ENCODE measurements around the gene NSMCE4A.
"Not testable (repeated sequence)": the region's sequence is repeated elsewhere in the genome, so short reads cannot be mapped to it uniquely, and the experiment has no call there.

Gene NSMCE4A, protein sequence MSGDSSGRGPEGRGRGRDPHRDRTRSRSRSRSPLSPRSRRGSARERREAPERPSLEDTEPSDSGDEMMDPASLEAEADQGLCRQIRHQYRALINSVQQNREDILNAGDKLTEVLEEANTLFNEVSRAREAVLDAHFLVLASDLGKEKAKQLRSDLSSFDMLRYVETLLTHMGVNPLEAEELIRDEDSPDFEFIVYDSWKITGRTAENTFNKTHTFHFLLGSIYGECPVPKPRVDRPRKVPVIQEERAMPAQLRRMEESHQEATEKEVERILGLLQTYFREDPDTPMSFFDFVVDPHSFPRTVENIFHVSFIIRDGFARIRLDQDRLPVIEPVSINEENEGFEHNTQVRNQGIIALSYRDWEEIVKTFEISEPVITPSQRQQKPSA

DNA sequence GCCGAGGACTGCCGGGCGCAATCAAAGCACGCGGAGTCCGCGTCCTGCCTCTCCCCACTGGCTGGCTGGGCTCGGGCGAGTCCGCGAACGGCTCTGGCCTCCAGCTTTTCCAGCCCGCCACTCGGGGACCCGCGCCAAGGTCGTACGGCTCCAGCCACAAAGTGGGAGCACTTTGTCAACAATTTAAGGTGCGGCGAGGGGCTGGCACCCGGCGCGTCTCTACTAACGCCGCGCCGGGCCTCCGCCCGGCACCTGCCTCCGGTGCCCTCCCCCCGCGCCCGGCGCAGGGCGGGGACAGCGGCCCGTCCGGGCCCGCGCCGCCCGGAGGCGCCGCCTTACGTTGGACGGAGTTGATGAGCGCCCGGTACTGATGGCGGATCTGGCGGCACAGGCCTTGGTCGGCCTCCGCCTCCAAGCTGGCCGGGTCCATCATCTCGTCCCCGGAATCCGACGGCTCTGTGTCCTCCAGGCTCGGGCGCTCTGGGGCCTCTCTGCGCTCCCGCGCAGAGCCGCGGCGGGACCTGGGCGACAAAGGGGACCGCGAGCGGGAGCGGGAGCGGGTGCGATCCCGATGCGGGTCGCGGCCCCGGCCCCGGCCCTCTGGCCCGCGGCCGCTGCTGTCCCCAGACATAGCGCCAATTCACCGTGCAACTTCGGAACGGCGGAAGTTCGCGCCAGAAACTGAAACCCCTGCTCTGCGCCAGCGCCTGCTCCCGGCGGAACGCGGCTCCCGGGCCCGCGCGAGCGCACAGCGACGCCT, at the start of gene NSMCE4A:
Gene NSMCE4A, minus strand, starts transcription at position 683 of the 760 bp plus-strand sequence. Its CDS starts 52 bp downstream, at position 631.
- ATAC-seq: peak; percentile 87 to 88

DNA sequence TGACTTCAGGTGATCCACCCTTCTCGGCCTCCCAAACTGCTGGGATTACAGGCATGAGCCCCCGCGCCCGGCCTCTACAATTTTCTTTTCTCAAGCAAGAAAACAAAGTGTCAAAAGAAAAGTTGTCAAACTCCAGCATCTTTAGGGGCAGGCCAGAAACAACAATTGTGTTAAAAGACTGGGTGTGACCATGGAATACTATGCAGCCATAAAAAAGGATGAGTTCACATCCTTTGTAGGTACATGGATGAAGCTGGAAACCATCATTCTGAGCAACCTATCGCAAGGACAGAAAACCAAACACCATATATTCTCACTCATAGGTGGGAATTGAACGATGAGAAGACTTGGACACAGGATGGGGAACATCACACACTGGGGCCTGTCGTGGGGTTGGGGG, 48.2 kb upstream of the NSMCE4A start:
- not testable (repeated sequence) for ATAC-seq

DNA sequence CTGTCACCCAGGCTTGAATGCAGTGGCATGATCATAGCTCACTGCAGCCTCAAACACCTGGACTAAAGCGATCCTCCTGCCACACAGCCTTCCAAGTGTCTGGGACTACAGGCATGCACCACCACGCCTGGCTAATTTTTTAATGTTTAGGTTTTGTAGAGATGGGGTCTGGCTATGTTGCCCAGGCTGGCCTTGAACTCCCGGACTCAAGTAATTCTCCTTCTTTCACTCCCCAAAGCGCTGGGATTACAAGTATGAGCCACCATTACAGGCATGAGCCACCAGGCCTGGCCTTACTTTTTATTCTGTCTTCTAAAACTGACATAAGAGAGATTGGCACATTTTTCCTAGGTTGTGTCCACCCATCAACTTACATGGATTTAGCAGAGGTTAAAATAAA, 47.3 kb upstream of the NSMCE4A start:
- ATAC-seq: no peak

DNA sequence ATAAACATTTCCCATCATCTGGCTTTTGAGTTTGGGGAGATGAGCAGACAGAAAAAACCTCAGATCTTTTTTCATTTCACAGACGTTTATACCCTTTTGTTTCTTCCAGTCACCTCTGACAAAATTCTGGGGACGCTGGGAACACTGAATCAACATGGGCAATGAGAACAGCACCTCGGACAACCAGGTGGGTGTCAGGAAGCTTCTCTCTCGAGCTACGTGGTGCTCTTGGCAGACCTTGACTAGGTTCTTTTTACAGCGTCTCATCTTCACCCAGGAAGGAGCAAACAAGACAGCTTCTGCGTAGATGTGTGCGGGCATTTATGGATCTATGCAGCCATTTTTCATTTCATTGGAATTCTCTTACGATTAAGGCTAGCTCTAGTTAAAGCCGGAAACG, 46.8 kb upstream of the NSMCE4A start:
- ATAC-seq: no peak

DNA sequence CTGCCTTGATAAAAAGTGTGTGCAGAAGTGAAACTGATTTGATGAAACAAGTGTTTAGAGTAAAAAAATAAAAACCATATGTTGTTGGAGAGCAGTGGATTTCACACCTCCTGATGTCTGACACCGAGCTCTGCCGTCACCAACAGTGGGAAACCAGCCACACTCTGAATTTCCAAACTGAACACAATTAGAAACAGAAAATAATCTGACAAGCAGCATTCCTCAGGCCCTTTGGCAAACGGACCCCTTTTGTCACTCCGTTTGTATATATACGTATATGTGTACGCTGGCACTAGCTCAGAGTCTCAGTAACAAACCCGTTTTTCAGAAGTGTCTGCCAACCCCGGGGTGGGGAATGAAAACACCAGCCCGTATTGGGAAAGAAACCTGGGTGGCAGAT, 46.4 kb upstream of the NSMCE4A start:
- ATAC-seq: no peak

DNA sequence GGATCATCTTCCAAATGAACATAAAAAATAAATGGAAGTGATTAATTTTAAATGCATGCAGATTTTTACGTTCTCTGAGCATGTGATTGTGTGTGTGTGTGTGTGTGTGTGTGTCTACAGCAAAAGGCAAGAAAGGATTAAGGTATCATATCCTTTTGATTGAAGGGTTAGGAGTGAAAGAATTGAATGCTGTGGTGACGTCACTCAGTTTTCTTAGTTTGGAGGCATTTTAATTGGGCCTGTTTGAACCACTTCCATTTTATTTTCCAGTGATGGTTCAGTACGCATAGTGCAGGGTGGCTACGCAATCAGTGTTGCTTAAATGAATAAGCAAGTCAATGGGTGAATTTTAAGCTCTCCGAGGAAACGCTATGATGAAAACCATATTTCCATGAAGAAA, 45.2 kb upstream of the NSMCE4A start:
- ATAC-seq: no peak

DNA sequence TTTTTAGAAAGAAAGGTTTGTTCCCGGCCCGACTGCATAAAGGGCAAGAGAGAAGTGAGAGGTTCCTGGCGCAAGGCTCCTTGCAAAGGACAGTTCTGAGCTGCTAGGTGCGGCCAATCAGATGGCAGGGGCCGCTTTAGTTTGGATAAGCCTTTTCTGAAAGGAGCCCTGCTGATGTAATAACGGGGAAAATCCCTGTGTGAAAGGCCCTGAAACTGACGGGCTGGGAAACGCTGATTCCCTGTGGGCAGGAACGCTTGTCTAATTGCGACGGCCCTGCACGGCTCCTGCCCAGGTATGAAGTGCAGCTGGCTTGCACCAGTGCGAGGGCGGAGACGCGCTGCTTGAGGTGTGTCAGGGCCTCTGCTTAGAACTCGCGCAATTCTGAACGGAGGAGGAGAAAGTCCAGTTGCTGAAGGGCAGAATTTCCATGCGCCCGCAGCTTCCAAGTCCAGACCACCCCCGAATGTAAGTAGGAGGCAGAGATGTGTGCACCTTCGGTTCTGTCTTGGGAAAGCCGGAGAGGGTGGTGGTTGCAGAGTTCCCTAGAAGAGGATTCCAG, 44.5 kb upstream of the NSMCE4A start:
- ATAC-seq: no peak

DNA sequence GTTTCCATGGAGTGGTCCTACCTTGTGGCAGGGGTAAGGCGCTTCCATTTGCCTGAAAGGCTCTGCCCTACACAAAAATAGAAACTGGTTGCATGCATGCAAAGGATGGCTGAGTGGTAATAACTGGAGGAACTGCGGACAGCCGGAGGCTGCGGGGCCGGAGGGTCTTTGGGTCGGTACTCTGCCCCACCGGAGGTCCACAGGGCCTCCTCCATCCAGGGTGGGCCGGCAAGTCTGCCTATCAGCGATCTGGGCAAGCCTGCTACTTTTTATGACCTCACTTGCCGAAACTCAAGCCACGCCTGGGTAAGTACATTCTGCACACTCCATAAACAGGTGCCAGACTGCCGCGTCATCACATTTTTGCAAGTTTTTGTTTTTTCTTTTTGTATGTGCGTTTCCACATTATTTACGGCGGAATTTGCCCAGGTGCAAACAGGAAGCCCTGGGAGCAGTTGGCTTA, 44.0 kb upstream of the NSMCE4A start:
- no peak for ATAC-seq

DNA sequence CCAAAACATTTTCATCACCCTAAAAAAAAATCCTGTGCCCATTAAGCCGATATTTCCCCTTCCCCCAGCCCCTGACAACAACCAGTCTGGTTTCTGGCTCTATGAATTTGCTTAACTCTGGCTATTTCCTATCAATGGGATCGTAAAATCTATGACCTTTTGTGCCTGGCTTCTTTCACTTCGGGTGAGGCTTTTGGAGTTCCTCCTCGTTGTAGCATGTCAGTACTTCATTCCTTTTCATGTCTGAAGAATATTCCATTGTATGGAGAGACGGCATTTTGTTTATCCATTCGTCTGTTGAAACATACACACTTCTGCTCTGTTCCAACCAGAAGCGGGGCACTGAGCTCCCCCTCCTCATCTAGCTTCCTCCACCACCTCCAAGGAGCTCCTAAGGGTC, 43.5 kb upstream of the NSMCE4A start:
- ATAC-seq: no peak

DNA sequence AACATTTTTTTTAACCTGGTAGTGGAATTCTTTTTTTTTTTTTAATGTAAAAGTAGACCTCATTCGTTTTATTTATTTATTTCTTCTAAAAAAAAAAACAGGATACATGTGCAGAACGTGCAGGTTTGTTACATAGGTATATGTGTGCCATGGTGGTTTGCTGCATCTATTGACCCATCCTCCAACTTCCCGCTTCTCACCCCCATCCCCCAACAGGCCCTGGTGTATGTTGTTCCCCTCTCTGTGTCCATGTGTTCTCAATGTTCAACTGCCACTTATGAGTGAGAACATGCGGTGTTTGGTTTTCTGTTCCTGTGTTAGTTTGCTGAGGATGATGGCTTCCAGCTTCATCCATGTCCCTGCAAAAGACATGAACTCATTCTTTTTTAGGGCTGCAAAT, 42.9 kb upstream of the NSMCE4A start:
- not testable (repeated sequence) for ATAC-seq

DNA sequence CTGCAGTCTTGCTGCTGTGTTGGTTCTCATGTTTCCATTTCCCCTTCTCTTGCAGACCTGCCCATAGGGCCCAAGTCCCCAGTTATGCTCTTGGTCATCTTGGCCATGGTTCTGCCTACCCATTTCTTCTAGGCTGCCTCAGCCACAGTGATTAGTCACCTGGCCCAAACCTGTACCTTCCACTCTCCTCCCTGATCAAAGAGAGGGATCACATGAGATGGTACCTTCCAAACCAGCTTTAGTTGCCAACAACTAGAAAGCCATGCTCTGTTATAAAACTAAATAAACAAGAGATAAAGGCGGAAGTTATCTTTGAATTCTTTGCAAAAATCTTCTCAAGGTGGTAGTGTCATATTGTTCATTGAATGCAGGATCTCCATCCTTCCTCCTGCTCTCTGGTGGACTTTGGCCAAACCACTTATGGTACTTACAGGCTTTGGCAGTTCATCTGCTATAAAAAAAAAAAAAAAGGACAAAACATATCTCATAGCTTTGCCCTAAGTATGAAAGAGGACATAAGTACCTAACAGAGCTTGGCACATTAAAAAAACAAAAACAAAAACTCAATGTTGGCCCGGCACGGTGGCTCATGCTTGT, 39.7 kb upstream of the NSMCE4A start:
- ATAC-seq: no peak

DNA sequence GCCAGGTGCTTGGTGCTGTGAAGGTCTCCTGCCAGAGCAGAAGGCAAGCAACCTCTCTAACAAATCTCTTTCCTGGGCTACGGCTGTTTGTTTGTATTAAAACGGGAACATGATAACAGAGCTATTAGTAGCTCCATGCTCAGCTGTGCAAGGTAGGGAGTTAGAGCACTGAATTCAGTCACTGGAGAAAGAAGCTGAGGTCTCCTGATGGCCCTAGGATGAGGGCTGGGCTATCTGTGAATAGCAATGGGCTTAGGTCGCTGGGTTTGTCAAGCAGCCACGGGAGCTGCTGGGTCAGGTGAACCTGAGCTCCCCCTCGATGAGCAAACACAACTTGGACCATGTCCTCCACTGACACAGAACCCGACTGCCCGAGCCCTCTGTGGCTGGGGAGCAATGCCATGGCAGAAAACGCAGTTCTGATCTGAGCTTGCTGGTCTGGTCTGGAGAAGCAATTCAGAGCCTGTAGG, 38.3 kb upstream of the NSMCE4A start:
- no peak for ATAC-seq

DNA sequence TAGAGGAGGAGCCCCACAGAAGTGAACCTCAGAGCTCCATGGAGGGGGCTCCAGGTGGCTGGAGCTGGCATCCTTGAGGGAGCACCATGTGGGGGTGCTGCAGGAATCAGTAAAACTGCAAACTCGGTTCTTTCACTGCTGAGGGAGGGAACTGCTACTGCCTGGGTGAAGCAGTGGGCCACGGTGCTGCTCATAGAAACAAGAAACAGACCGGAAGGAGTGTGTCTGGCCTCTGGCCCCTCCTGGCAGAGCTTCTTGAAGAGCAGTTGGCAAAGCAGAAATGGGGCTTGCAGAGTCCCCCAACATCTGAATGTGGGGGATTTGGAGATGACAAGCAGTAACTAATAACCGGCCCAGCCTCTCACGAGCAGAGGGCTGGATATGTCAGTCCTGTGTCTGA, 37.7 kb upstream of the NSMCE4A start:
- no peak for ATAC-seq

DNA sequence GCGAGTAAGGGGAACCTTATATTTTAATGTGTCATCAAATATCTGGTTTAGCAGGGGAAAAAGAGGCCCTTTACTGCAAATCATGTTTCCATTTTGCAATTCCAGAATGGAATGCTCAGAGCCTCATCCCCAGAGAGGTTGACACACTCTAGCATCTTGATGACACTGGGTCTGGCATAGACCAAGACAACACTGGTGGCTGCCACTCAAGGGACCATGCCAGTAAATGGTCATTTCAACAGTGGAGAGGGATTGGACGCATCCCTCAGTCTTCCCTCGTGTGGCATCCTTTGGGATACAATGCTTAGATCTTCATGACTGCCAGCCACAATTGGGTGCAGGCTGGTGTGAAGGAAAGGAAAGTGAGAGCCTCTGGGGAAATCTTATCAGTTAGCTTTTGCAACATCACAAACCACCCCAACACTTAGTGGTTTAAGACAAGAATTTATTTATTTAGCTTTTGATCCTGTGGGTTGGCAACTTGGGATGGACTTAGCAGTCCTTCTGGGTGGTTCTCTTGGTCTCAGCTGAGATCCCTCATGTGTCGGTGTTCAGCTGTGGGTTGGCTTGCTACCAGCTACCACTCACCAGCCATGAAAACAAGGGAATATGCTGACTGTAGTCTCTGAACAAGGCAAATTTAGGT, 35.5 kb upstream of the NSMCE4A start:
- ATAC-seq: no peak

DNA sequence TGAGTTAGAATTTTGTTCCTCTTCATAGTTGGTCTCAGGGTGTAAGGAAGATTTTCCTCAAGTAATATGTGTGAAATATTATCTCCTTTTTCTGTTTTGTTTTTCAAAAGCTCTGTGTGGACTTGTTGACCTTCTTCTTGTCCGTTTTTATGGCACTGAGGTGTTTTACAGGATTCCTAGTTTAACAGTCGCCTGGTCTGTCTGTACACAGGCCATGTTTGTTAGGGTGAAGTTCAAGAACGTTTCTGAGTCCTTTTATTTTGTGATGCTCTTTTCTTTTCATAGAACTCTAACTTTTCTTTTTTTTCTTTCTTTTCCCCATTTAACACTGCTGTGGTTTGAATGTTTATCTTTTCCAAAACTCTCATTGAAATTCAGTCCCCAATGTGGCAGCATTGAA, 32.4 kb upstream of the NSMCE4A start:
- no peak for ATAC-seq

DNA sequence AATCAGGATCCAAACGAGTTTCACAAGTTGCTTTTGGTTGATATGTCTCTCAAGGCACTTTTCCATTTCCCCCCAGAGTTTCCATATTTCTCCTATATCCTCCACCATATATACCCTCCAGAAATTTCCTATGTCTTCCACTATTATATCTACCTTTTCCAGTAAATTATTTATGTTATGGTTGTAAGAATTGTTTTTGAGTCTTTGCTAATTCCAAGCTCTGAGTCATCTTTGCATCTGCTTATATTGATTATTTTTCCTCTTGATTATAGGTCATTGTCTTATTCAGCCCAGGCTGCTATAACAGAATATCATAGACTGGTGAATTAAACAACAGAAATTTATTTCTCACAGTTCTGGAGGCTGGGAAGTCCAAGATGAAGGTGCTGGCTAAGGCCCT, 26.7 kb upstream of the NSMCE4A start:
- no peak for ATAC-seq

DNA sequence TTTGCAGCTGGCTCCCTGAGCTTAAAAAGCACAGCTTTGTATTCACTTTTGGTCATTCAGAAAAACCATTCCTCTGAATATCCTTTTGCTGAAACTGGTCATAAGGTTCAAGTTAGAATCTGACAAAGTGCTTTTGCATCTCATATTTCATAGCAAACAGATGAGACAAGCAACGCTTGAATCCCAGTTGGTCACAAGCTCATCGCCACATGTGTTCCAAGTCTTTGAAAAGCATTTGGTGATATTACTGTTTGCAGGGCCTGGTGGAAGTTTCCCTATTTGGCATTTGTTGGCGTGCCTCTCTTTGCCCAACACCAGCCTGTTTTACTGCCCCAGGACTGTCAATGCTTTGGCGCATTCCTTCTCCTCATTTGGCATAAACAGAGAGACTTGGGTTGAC, 24.3 kb upstream of the NSMCE4A start:
- ATAC-seq: no peak

DNA sequence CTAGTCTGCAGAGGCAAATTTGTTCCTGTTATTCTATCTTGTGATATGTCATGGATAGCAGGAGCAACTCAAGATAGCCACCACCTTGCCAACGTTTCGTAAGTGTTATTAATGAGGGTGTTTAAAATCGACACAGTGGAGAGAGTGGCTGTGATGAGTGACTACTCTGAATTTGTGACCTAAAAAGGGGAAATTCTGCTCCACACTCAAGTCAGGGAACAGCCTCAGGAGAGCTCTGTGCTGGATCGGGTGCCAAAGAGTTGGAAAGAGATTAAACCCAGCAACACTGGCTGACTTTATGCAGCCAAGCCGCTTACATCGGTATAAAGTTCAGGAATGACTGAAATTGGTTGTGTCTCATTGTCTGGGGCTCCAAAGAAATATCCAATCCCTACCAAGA, 23.4 kb upstream of the NSMCE4A start:
- ATAC-seq: no peak

DNA sequence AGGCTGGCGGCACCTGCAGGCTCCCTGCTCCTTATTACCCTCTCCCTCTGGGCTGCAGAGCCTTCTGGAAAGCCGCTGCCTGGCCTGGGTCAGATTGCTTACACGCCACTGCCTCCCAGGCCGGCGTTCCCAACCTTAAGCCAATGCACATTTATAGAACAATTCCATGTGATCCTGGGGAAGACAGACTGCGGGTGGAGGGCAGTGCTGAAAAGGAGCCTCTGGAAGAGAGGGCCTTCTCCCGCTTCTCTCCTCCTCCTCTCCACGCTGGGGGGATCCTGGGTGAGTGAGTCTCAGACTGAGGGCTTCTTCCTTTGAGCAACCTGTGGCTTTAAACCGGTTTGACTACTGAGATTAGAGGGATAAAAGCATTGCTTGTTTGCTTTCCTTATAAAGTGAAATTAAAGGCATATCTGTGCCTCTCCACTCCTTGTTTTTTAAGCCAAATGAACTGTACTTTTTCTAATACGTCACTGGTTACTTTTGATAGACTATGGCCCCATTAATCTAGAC, 19.5 kb upstream of the NSMCE4A start:
- no peak for ATAC-seq

DNA sequence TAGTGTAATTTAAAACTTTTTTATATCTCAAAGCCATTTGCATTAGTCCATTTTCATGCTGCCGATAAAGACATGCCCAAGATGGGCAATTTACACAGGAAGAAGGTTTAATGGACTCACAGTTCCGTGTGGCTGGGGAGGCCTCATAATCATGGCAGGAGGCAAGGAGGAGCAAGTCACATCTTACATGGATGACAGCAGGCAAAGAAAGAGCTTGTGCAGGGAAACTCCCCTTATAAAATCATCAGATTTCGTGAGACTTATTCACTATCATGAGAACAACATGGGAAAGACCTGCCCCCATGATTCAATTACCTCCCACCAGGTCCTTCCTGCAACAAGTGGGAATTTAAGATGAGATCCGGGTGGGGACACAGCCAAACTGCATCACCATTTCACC, 16.7 kb upstream of the NSMCE4A start:
- ATAC-seq: not testable (repeated sequence)

DNA sequence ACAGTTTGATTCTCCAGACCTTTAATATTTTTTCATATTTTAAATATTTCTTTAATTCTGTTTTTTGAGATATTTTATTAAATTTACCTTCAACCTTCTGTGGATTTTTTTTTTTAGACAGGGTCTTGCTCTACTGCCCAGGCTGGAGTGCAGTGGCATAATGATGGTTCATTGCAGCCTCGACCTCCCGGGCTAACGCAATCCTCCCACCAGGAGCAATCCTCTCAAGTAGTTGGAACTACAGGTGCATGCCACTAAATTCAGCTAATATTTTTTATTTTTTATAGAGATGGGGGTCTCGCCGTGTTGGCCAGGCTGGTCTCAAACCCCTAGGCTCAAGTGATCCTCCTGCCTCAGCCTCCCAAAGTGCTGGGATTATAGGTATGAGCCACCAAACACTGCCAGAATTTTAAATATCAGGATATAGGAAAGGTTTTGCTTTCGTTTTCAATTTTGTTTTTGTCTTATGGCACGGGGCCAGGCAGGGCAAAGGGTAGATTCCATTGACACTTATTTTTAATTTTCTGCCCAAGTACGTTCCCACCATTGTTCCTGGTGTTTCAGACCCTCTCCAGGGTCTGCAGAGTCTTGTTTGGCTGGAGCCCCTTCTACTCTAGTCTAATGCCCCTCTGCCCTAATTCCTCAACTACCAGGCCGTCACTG, 15.1 kb upstream of the NSMCE4A start:
- ATAC-seq: no peak

Data from activated CD4-positive, CD25-positive, alpha-beta regulatory T cell treated with anti-CD3 and anti-CD28 coated beads, Interleukin-2, amount 50 U/mL, for 24 hours (primary cell).